NK-92 (cell line): ENCODE results near the gene SLC25A29.
"Not testable (repeated sequence)": the region's sequence is repeated elsewhere in the genome, so short reads cannot be mapped to it uniquely, and the experiment has no call there.

ENCODE experiments used
- DNase-seq: peaks from one replicate; lab custom pipeline; 2025; ENCODE audit not compliant: unreplicated experiment; lab: John Stamatoyannopoulos, UW

SLC25A29 gene

DNA sequence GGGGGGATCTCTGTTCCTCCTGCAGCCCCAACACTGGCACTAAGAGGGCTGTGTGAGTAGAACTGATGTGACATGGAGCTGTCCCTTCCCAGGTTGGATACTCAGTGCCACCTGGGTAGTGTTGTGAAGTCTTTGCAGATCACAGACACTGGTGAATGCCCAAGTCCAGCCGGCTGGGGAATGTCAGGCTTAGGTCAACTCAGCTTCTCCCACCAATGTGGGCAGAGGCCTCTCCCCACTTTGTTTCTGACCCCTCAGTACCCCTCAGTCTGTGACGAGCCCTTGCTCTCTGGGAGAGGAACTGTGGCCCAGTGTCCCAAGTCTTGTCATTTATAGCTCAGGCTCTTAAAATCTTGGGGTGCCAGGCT is 11.3 kb downstream of the SLC25A29 start:
- no peak for DNase-seq

DNA sequence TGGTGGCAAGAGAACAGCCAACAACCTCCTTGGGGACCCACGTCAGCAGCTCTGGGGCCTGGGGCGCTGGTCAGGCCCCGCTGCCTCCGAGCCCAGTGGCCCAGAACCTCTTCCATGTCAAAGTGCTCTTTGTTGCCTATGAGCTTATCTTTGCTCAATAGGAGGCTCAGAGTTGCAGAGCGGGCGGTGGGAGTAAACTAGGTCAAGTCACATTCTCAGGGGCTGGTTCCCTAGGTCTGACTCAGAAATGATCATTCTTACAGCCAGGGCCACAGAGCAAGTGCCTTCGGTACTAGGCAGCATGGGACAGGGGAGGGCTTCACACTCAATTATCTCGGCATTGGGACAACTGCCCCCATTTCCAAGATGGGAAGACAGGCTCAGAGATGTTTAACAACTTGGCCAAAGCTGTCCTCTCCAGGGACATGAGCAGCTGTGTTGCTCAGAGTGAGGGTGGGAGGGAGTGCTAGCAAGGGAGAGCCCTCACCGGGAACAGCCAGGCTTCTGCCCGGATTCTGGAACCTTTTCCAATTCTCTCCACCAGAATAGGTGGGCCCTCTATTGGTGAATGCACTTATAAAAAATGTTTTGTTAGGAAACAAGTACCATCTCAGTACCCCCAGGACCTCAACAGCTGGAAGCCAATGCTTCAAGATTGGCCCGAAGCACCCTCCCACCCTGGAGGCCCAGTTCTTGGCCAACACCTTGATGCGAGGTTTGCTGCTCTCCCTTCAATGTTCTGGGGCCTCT is 11.9 kb downstream of the SLC25A29 start:
- DNase-seq, result no peak

DNA sequence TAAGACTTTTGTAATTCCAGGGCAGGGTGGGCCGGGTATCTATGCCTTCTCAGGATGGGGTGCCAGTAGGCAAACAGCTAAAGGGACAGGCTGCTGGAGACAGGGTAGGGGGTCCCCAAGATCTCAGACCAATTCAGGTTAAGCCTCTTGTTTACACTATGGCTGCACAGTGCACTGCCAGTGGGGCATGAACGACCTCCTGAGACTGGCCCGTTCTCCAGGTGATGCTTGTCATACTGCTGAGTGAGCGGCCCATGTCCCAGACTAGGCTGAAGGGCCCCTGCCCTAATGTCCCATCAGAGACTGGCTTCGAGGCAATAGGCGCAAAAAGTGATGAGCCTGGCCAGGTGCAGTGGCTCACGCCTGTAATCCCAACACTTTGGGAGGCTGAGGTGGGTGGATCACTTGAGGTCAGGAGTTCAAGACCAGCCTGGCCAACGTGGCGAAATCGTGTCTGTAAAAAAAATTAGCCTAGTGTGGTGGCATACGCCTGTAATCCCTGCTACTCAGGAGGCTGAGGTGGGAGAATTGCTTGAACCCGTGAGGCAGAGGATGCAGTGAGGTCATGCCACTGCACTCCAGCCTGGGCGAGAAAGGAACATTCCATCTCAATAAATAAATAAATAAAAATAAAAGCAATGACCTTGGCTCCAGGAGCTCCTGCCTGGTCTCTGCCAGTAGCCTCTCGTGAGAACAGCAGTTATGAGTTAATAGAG is 12.6 kb downstream of the SLC25A29 start:
- no peak for DNase-seq

DNA sequence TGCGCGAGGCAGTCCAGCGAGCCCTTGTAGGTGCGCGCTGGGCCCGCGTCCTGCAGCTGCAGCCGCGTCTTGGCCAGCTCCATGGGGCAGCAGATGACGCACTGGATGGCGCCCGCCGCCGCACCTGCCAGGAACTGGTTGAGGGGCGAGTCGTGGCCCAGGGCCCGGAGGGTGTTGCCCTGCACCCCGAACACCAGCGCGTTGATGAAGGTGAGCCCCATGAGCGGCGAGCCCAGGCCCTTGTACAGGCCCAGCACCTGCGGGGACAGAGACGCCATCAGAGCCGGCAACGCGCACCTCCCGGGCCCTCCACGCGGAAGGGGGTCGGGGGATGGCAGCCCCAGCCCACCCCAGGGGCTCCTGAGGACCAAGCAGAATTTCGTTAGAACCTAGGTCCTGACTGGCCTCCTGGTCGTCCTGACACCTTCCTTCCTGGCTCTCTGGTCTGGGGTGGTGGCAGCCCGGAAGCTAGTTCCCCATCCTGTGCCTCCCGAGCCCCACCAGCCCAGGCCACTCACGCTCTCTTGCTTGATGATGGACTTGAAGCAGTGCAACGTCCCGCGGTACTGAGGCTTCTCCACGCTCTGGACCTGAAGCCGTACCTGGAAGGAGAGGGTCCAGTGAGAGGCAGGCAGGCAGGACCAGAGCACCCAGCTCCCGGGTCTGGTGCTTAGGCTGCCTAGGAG is 13.3 kb downstream of the SLC25A29 start:
- no peak for DNase-seq

DNA sequence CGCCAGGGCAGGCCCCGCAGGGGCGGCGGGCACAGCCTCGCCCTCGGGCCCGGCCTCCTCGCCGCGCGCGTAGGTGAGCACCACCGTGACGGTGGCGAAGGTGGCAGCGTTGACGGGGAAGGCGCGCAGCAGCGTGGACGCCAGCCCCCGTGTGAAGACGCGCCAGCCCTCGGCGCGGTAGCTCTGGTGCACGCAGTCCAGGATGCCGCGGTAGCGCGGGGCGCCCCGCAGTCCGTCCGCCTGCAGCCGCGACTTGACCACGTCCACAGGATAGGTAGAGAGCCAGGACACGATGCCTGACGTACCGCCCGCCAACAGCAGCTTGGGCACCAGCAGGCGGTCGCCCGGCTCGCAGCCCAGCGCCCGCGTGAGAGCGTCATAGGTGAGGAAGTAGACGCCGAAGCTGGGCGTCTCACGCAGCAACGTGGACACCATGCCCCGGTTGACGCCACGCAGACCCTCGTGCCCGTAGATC is 13.9 kb downstream of the SLC25A29 start:
- no peak for DNase-seq

DNA sequence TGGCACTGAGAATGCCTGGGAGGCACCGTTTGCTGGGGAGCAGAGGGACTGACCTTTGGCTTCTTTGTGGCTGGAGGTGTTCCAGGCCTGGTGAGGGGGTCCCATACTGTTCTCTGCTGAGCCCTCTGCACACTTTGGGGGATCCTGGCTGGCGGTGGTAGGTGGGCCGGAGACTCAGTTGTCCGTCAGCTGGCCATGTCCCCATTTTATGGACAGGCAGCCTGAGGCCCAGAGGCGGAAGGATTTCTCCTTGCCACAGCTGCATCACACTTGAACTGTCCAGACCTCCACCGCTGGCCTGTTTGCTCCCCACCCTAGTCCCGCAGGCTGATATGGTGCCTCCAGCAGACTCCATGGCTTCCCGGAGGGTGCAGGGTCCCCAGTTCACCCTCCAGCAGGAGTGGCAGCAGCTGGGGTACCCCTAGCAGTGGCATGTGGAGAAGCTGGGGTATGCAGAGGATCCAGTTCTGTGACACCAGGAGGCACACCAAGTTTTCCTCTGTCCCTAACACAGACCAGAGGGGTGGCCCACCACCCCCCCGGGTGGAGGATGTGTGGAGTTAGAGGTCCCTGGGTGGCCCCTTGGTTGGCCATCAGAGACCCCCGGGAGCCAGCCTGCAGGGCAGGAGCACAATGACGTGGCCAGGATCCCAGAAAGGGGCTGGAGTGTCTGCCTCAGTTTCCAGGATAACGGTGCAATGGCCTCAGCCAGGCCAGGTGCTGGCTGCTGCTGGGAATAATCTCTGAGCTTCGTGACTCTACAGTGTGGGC is 14.8 kb downstream of the SLC25A29 start:
- no peak for DNase-seq

DNA sequence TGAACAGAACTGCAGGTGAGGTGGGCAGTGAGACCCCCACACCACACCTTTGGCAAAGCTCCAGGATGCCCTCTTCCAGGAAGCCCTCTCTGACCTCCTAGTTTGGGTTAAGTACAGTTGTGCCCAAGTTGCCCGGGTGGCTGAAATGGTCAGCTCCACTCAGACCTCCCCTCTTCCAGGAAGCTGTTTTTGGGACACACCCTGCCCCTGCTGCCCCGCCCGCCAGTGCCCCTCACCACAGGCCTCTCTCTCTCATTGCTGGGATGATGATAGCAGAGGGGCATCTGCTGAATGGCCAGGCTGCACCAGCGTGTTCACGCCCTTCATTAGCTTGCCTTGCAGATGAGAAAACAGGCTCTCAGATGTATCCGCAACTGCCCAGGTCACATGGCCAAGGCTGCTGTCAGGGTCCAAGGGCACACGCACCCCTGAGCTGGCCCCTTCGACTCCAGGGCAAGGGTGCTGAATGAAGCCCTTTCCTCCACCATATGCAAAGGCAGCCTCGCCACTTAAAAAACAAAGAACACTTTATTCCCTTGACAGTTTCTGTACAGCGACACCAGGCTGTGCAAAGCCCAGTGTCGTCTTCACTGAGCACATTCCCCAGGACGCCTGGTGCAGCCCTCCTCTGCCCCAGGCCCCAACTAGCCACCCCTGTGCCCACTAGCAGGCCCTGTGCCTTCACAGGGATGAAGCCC is 15.5 kb downstream of the SLC25A29 start:
- no peak for DNase-seq

DNA sequence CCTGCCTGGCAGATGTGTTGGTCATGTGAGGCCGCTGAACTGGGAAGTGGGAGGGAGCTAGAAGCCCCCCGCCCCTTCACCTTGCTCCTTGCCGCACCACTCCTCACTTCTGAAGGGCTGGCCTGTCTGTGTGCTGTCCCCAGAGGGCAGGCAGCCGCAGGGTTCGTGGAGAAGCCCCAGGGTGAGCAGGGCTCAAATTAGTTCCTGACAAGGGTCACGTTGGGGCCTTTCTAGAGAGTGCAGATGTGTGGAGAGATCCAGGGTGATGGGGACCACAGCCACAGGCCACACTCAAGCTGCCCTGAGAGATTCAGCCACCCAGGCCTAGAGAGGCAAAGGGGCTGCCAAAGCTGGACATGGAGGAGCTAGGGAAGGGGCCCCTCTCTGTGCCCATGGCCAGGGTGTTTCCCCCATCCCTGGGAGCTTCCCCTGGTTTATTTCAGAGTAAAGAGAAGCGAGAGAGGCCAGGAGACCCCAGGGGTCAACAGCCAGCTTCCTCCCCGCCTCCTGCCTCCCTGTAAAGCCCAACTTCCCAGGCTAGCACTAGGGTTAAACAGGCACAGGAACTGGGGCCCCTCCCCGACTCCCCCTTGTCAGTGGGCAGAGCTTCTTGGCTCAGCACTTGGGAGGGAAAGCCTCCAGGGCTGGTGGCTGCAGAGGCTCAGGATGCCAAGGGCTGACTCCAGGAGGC is 16.2 kb downstream of the SLC25A29 start:
- DNase-seq, result no peak

DNA sequence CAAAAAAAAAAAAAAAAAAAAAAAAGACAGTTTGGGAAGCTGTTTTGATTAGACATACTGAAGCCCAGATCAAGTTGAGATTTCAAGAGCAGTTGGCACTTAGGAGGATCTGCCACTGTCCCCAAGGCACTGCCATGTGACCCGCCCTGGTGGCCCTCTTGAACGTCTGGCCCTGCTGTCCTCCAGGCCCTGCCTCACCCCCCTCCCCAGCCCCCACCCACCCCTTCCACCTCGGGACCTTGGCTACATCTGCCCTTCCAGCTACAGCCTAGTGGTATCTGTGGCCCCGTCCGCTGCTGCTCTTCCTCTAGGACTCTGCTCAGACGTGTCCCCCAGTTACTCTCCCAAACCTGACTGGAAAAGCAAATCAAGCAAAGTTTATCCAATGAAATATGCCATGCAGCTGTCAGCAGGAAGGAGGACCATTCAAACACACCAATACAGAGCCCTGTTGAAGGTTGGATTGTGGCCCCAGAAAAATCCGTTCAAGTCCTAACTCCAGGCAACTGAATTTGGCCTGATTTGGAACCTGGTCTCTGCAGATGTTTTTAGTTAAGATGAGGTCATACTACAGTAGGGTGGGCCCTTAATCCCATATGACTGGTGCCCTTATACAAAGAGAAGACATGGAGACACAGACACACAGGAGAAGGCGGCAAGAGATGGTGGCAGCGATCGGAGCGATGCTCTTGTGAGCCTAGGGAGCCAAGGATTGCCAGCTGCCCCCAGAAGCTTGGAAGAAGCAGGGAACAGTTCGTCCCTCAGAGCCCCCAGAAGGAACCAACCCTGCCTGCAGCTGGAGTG is 17.7 kb downstream of the SLC25A29 start:
- DNase-seq, result no peak

DNA sequence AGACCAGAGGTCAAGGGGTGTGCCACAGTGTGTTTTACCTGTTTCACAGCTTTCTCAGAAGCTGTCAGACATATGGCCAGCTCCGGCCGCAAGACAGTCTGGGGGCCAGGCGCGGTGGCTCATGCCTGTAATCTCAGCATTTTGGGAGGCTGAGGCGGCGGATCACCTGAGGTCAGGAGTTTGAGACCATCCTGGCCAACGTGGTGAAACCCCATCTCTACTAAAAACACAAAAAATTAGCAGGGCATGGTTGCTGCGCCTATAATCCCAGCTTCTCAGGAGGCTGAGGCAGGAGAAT is 18.3 kb downstream of the SLC25A29 start:
- not testable (repeated sequence) for DNase-seq

DNA sequence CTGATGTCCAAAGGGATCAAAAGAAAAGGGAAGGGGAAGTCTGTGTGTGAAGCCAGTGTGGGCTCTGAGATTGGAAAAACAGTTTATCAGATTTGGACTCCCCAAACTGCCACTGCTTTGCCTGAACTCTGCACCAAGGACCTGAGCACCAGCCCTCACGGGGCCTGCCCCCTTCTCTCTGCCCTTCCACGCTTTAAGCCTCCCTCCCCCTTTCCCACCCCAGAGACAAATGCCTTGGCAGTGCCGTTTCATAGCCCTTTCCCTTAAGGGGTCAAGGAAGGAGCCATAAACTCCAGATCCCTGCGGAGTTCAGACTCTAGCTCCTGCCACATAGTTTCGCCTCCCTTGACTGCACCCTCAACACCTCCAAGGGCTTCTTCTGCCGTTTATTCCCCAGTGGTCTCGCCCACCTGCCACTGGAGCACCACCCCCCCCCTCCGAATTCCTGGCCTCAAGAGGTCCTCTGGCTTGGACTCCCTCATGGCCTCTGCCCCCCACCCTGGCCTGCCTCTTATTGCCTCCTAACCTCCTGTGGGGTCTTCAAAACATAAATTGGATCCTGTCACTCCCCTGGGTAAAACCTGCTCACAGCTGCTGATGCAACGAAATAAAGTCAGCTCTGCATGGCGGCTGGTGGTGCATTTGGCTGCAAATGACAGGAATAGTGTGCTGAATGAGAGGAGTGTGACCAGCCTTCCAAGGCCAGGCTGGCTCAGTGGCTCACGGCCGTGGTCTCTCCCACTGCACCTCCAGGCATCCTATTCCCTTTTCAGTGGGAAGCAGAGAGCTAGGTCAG is 18.8 kb downstream of the SLC25A29 start:
- no peak for DNase-seq

DNA sequence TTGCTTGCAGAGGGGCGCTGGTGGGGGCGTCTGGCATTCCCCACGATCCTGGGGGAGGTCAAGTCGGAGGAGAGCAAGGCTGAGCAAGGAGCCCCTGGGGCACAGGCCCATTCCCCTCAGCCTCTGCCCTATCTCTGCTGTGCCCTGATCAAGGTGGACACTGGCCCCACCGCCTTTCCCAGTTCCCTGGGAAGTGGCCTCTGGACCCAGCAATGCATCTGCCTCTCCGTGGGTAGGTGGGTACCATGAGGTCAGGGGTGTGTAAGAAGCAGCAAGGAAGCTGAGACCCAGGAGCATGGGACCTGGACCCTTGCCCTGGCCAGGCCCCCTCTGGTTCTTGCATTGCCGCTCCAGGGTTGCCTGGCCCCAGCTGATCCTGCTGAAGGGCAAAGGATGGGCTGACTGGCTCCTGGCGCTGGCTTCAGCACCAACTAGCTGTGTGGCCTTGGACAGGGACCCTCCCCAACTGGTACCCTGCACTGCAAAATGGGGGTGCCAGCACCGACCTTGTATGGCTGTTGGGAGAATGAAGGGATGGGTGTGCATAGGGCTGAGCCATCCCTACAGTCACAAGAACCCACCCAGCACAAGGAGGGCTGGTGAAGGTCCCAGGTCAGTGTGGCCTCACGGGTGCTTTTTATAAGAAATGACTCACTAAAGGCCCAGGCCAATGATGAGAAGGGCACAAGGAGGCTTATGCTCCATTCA is 19.6 kb downstream of the SLC25A29 start:
- no peak for DNase-seq

DNA sequence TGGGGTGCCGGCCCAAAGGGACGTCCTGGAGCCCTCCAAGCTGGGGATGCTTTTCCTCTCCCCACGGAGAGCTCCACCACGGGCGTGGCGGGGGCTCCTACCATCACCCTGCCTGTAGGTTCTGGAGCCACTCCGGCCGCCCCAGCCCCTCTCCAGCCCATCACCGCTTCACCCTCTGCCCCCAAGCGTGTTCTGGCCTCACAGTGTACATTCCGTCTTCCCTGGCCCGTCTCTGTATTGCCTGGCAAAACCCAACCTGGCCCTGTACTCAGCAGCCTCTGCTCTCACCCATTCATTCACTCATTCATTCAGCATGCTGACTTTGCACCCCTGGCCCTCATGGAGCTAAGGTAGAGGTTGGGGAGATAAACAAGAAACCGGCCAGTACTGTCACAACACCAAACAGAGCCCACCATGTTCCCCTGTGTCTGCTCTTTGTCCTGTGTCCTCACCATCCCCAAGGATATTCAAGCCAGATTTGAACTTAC is 20.3 kb downstream of the SLC25A29 start:
- no peak for DNase-seq

DNA sequence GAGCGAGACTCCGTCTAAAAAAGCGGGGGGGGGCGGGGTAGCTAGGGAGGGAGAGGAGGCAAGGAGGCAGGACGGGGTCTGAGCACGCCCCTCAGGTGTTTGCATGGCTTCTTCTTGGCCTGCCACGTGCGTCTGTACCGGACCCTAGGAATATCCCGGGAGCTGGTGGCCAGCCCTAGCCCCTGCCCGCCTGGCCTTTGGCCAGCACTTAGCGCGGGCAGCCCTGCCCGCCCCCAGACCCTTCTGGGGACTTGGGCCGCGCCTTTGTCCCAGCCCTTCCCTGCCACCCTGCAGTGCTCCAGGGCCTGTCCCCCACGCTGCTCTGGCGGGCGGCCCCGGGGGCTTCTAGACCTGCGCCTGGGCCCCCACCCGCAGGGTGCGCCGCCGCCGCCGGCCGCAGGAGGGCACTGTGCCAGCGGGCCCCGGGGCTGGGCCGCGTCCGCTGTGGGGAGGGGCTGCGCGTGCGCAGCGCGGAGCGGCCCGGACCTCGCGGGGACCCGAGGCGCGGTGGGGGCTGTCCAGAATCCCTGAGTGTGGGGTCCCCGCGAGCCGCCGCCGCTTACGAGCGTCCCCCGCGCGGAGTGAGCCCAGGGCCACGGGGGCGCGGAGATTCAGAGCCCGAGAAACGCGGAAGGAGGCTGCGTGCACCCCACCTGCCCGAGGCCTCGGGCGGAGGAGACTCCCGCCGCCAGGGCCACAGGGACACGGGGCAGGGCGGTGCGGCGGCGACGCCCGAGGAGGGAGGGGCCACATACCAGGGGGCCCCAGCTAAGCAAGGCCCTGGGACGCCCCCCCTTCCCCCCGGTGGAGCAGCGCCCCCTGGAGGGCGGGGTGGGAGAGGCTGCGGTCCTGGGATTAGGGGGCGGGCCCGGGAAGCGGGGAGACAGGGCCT is 21.0 kb downstream of the SLC25A29 start:
- no peak for DNase-seq

DNA sequence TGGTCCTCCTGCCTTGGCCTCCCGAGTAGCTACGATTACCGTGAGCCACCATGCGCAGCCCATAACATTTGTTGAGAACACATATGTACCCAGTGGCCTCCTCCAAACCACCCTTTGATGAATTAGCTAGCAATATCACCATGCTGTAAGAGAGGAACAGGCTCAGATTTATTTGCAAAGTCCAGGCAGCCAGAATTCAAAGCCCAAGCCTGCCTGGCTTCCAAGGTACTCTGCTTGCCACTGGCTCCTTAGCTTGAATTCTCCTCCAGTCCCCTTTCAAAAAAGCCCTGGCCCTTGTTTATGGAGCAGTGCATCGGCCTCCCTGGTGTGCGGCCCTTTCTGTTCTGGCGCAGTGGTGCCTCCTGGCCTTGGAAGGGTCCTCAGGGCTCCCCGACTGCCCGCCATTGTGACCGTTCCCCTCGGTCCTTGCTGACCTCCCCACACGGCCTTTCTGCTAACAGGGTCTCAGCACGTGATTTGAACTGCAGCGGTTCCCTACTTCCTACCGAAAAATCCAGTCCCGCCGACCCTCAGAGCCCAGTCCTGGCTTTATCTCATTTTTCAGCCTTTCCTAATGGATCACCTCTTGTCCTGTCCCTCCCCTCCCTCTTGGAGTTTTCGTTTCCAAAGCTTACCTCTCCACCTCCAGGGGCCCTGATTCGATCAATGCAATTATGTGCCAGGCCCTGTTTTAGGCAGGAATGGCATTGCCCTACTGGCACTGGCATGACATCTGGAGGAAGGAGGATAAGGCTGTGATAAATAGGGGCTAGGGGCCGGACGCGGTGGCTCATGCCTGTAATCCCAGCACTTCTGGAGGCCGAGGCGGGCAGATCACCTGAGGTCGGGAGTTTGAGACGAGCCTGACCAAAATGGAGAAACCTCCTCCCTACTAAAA is 22.0 kb downstream of the SLC25A29 start:
- no peak for DNase-seq

DNA sequence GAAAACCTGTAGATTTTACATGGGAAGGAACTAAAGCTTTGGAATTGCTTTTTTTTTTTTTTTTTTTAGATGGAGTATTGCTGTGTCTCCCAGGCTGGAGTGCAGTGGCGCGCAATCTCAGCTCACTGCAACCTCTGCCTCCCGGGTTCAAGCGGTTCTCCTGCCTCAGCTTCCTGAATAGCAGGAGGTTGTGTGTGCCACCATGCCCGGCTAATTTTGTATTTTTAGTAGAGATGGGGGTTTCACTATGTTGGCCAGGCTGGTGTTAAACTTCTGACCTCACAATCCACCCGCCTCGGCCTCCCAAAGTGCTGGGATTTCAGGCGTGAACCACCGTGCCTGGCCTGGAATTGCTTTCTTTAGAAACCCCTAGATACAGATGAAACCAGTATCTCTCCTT is 22.8 kb downstream of the SLC25A29 start:
- not testable (repeated sequence) for DNase-seq
